ENCODE measurements around the gene PARD3B.

- TF ChIP-seq CTCF (IDR thresholded peaks at IDR 0.05) = no peak
- no peak for TF ChIP-seq POLR2A (IDR thresholded peaks at IDR 0.05)
Observed at GRCh38 chr2:205338156-205338555, 792.9 kb downstream of the PARD3B start.

Data from lower leg skin (tissue), 3 donors.